GM18870 (cell line): ENCODE results near the gene RTL10.

Experiments
- ATAC-seq: cut with Tn5 transposase; IDR thresholded peaks from one replicate; pipeline ENCODE4 v1.9.1; 2021; ENCODE audit warnings: moderate library complexity; ENCODE audit not compliant: unreplicated experiment

The RTL10 gene, protein sequence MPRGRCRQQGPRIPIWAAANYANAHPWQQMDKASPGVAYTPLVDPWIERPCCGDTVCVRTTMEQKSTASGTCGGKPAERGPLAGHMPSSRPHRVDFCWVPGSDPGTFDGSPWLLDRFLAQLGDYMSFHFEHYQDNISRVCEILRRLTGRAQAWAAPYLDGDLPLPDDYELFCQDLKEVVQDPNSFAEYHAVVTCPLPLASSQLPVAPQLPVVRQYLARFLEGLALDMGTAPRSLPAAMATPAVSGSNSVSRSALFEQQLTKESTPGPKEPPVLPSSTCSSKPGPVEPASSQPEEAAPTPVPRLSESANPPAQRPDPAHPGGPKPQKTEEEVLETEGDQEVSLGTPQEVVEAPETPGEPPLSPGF

DNA sequence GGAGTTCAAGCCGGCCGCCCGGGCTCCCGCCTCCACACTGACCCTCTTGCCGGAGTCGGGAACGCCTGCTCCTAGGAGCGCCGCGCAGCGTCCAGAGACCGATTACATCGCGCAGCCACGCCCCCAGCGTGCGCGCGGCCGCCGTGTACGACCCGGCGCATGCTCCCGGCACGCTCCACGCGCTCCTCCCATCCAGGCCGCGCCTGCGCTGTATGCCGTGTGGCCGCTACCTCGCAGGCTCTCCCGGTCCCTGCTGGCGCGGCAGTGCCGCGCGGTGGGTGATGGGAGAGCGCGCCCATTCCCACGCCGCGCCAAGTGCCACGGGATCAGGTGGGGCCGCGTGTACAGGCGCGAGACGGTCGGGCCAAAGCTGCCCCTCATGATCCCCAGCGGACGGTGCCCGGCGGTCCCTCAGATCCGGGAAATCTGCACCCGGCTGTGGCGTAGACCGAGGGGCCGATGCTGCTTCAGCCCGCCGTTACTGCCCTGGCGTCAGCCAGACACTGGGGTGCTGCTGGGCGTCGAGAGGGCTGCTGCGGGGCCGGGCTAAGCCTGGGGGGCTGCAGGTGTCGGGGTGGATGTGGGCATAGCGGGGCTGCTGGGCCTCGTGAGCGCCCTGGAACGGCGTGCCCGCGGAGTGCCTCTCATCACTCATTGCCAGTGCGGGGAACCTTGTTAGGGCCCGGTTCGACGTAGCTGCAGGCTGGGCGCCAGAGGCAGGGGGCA, at the start of gene RTL10, which contains the start of gene GNB1L:
Gene RTL10 (minus strand): TSS at position 97 of the 726 bp plus-strand sequence. CDS start 2,613 bp downstream, outside the sequence.
Gene GNB1L (minus strand): TSS at position 97 of the 726 bp plus-strand sequence. CDS start 33,519 bp downstream, outside the sequence.
- peak; percentile 65 for ATAC-seq

GRCh38 chr22:19904174-19904856, 49.6 kb upstream of the RTL10 start:
- ATAC-seq: no peak

- no peak for ATAC-seq
These were observed 48.8 kb upstream of the RTL10 start for GRCh38 chr22:19903513-19903912.

DNA sequence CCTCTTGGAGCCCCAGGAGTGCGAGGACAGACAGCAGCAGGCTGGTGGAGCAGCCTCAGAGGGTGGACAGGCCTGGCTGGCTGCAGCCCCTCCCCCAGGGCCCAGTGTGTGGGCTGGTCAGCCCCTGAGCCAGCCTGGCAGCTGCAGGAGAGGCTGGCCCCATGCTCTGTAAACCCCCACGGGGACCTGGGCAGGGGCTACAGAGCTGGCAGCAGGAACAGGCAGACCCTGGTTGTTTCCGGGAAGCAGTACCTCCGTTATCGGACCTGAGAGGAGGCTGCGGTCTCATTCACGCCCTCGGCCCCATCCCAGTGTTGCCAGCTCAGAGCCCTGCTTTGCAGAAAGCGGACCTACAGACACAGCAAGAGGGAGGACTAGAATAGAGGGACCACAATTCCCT, 48.4 kb upstream of the RTL10 start:
- ATAC-seq: no peak

DNA sequence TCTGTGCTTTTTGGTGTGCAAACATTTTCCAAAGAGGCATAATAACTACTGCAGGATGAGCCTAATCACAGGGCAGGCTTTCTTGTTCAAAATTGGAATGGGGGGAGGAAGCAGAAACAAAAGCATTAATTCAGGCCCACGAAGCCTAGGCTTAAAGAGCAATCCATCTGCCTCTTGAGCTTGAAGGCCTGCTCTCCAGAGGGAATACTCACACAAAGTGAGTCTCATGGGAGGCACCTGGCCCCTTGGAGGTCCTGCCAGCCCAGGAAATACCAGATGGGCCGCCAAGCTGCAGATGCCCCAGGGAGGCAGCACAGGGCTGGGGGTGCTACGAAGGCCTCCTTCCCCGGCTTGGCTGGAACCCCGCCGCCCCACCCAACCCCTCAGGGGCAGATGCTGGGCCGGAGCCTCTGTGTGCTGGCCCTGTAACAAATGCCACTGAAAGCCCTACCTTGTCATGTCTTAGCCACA, 47.6 kb upstream of the RTL10 start:
- no peak for ATAC-seq

- no peak for ATAC-seq
These were observed 47.0 kb upstream of the RTL10 start for GRCh38 chr22:19901577-19902244.

DNA sequence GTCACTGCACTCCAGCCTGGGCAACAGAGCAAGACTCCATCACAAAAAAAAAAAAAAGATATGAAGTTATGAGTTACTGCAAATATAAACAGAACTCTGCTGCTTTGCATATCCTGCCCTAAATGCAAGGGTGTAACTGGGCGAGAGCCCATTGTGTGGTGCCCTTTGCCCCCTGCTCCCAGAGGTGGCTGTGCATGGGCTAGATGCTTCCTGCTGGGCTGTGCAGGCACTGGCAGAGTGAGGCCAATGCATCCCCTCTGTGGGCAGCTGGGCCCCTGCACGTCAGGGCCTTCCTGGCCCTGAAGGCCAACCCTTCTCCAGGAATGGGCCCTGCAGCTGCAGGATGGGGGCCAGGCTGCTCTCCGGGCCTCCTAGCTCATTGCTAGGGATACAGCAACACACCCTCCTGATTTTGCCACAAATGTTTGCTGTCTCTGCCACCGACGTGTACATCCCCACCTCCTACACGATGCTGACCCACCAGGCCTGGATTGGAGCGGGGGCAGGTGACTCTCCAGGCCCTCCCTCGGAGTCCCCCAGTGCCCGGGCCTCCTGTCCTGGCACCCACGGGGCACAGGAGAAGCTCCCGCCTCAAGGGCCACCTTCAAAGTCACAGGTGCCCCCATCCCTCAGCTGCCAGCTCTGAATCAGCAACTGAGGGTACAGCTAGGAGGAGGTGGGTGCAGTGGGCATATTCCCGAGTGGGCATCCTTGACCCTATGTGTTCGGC, 46.2 kb upstream of the RTL10 start:
- no peak for ATAC-seq

- no peak for ATAC-seq
These were observed 44.3 kb upstream of the RTL10 start for GRCh38 chr22:19898831-19899567.

GRCh38 chr22:19898145-19898544, 43.5 kb upstream of the RTL10 start:
- no peak for ATAC-seq

- no peak for ATAC-seq
These were observed 43.1 kb upstream of the RTL10 start for GRCh38 chr22:19897726-19898125.

- no peak for ATAC-seq
These were observed 42.1 kb upstream of the RTL10 start for GRCh38 chr22:19896665-19897355.

DNA sequence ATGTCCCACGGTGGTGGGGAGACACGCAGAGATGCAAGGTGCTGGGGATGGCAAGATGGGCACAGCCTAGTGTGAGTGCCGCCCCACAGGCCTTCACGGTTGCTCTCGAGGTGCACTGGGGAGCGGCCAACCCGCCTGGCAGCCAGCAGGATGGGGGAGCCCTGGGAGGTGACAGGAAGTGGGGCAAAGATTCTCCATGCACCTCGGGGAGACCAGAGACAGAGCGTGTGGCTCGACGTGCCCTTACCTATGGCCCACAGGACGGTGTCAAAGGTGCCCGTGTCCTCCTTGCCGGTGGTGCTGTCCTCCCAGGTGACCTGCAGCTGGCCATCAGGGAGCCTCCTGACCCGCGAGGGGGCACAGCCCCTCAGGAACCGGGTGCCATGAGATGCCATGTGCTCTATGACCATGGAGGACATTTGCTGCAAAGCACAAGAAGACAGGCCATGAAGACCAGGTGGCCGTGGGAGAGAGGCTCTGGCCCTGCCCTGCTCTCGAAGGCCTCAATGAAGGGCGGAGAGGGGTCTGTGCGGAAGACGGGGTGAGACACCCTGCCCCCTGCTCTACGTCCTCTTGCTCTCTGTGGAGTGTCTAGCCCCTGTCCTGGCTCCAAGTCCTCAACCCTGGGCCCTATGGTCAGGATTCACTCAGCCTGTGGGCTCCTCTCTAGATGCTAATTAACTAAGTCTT, 40.6 kb upstream of the RTL10 start:
- no peak for ATAC-seq

GRCh38 chr22:19893363-19893762, 38.7 kb upstream of the RTL10 start:
- ATAC-seq: no peak

- no peak for ATAC-seq
These were observed 38.3 kb upstream of the RTL10 start for GRCh38 chr22:19892925-19893324.

DNA sequence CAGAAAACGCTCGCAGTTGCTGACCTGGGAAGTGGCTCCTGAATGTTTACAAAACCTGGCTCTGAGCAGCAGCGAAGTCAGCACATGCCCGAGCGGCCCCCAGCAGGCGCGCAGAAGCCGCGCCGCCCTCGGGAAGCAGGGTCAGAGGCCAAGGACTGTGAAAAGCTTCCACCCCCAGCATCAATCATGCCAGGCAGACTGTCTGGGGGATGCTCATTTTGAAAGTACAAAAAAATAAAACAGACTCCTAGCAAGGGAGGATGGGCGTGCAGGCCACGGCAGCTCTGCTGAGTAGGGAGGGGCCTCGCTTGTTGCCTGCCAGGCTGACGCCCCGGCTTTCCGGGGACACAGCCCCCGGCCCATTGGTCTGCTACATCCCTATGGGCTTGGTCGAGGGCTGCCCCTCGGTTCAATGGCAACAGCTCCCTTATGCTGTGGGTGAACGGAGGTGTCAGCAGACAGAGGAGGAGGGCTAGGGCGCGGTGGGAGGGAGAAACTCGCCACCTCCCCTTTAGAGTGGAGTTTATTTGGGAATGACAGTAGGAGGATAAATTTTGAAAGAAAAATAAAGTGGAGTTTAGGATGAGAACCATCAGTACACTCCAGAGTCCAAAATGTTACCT, 37.7 kb upstream of the RTL10 start:
- ATAC-seq: no peak

DNA sequence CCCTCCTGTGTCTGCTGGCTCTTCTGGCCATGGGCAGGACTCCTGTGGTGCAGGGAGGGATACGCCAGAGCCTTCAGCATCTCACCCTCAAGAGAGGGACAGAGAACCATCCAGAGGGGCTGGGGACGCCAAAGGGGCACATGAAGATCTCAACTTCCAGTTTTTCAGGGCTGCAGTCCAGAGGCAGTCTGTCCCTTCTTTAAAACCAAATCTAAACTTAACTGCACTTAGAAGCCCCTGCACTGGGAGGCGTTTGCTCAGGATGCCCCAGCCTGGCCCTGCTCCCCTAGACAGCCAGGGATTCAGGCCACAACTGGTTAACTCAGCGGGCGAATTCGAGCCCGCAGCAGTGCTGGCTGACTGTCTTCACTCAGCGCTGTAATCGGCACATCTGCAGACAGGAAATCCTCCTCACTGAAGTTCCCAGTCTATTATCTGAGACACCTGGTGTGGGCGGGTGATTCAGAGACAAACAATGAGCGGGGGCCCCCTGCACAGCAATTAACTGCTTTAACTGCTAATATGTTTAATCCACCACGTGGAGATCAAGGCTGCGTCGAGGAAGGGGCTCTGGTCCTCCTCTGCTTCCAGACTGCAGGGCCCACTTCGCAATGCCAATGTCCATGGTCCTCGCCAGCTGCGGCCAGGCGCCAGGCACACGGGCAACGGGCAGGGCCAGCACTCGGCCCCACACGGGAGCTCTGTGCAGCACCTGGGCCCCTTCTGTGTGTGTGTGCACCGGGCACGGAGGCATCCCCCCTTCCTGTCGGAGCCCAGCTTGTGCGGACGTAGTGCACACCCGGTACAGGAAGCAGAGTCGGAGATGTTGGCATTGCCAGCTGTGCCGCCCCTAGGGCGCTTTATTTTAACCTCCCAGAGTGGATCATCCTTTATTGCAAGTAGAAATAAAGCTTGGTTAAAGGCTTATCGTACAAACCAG, 36.9 kb upstream of the RTL10 start:
- ATAC-seq: no peak
